Nephron progenitor cell (in vitro differentiated cells): ENCODE measurements around the gene CCKAR.

Experiments
- DNase-seq: peaks from one replicate; pipeline ENCODE4 v3.0.0; 2021
- H3K27ac Mint-ChIP-seq: 2 replicates; pipeline ENCODE4 v1.8.0; 2021; ENCODE audit warnings: mild to moderate bottlenecking, moderate library complexity, mixed read lengths
- H3K27me3 Mint-ChIP-seq: 2 replicates; pipeline ENCODE4 v1.8.0; 2021; ENCODE audit warnings: mild to moderate bottlenecking, low read depth, mixed read lengths; ENCODE audit not compliant: poor library complexity
- H3K36me3 Mint-ChIP-seq: 2 replicates; pipeline ENCODE4 v1.8.0; 2021; ENCODE audit warnings: low read depth, mixed read lengths
- H3K4me1 Mint-ChIP-seq: 2 replicates; pipeline ENCODE4 v1.8.0; 2021; ENCODE audit warnings: mixed read lengths
- H3K4me3 Mint-ChIP-seq: 2 replicates; pipeline ENCODE4 v1.8.0; 2021; ENCODE audit warnings: mild to moderate bottlenecking, moderate library complexity, mixed read lengths
- H3K9me3 Mint-ChIP-seq: 2 replicates; pipeline ENCODE4 v1.8.0; 2021; ENCODE audit warnings: mild to moderate bottlenecking, moderate library complexity, mixed read lengths
- CTCF ChIP-seq: fragments of 200-600 bp; sonication (generic); IDR thresholded peaks from 2 replicates; pipeline ENCODE4 v1.5.0; 2021; ENCODE audit warnings: antibody characterized with exemption

Gene CCKAR

GRCh38 chr4:26525771-26526150, 35.5 kb upstream of the CCKAR start:
- Mint-ChIP-seq H3K36me3 (no peaks in the 10 kb centered on the region), H3K27me3 (peaks cover 4% of the 10 kb centered on the region), H3K4me3 (no peak overlapping the region), H3K27ac (no peak overlapping the region), H3K4me1 (peaks cover 13% of the 10 kb centered on the region), H3K9me3 (no peaks in the 10 kb centered on the region)
- no peak for DNase-seq
- no peak for TF ChIP-seq CTCF

GRCh38 chr4:26525136-26525770, 35.0 kb upstream of the CCKAR start:
- no peaks in the 10 kb centered on the region for H3K36me3 Mint-ChIP-seq
- no peak for DNase-seq
- peaks cover 4% of the 10 kb centered on the region for H3K27me3 Mint-ChIP-seq
- no peak for TF ChIP-seq CTCF
- H3K4me3 Mint-ChIP-seq, result no peak overlapping the region
- peaks cover 13% of the 10 kb centered on the region for H3K4me1 Mint-ChIP-seq
- no peaks in the 10 kb centered on the region for H3K9me3 Mint-ChIP-seq
- H3K27ac Mint-ChIP-seq, result no peak overlapping the region

GRCh38 chr4:26524011-26524410, 33.7 kb upstream of the CCKAR start:
- Mint-ChIP-seq H3K4me3 (no peak overlapping the region), H3K9me3 (no peaks in the 10 kb centered on the region), H3K27me3 (peaks cover 4% of the 10 kb centered on the region), H3K27ac (no peak overlapping the region), H3K4me1 (peaks cover 13% of the 10 kb centered on the region), H3K36me3 (no peaks in the 10 kb centered on the region)
- DNase-seq, result no peak
- no peak for TF ChIP-seq CTCF

GRCh38 chr4:26522478-26522877, 32.2 kb upstream of the CCKAR start:
- Mint-ChIP-seq H3K4me3 (no peak overlapping the region), H3K4me1 (peaks cover 13% of the 10 kb centered on the region), H3K9me3 (no peaks in the 10 kb centered on the region), H3K36me3 (no peaks in the 10 kb centered on the region), H3K27me3 (peaks cover 4% of the 10 kb centered on the region), H3K27ac (no peak overlapping the region)
- no peak for TF ChIP-seq CTCF
- DNase-seq, result no peak

- H3K27me3 Mint-ChIP-seq, result peaks cover 10% of the 10 kb centered on the region
- H3K27ac Mint-ChIP-seq, result no peak overlapping the region
- DNase-seq, result no peak
- H3K9me3 Mint-ChIP-seq, result no peaks in the 10 kb centered on the region
- H3K4me3 Mint-ChIP-seq, result no peak overlapping the region
- peaks cover 13% of the 10 kb centered on the region for H3K4me1 Mint-ChIP-seq
- no peak for TF ChIP-seq CTCF
- no peaks in the 10 kb centered on the region for H3K36me3 Mint-ChIP-seq
Measured at GRCh38 chr4:26520728-26521450, 30.6 kb upstream of the CCKAR start.

- DNase-seq, result no peak
- Mint-ChIP-seq H3K27ac (no peak overlapping the region), H3K4me1 (no peaks in the 10 kb centered on the region), H3K9me3 (no peaks in the 10 kb centered on the region), H3K4me3 (no peak overlapping the region), H3K27me3 (peaks cover 6% of the 10 kb centered on the region), H3K36me3 (no peaks in the 10 kb centered on the region)
- TF ChIP-seq CTCF, result no peak
Measured at GRCh38 chr4:26515936-26516335, 25.7 kb upstream of the CCKAR start.
